MM.1S (cell line): ENCODE data around the gene CHKB.

Experiments
- DNase-seq: peaks from one replicate; pipeline ENCODE4 v3.0.0-alpha.2; 2015
- H2AFZ ChIP-seq: fragments of 300-600 bp; sonication (generic); 2 replicates; pipeline ENCODE4 v1.6.0; 2016; ENCODE audit warnings: antibody characterized with exemption, low read length
- H3F3A ChIP-seq: fragments of 300-600 bp; sonication (generic); 2 replicates; pipeline ENCODE4 v1.6.1; 2016; ENCODE audit warnings: mild to moderate bottlenecking, antibody characterized with exemption, low read length, moderate library complexity, mixed read lengths; ENCODE audit not compliant: insufficient read depth
- H3K27ac ChIP-seq: fragments of 300-600 bp; sonication (generic); 2 replicates; pipeline ENCODE4 v1.5.1; 2016; ENCODE audit warnings: mild to moderate bottlenecking, low read length
- H3K27me3 ChIP-seq: fragments of 300-600 bp; sonication (generic); replicated peaks from 2 replicates; pipeline ENCODE4 v1.6.0; 2016; ENCODE audit warnings: low read length; ENCODE audit not compliant: insufficient read depth
- H3K36me3 ChIP-seq: fragments of 300-600 bp; sonication (generic); replicated peaks from 2 replicates; pipeline ENCODE4 v1.6.1; 2016; ENCODE audit warnings: mild to moderate bottlenecking, low read length, mixed read lengths; ENCODE audit not compliant: insufficient read depth
- H3K4me1 ChIP-seq: fragments of 300-600 bp; sonication (generic); 2 replicates; pipeline ENCODE4 v1.6.1; 2016; ENCODE audit warnings: low read length, mixed read lengths
- H3K4me2 ChIP-seq: fragments of 300-600 bp; sonication (generic); 2 replicates; pipeline ENCODE4 v1.6.0; 2016; ENCODE audit warnings: low read depth, low read length
- H3K4me3 ChIP-seq: fragments of 300-600 bp; sonication (generic); 2 replicates; pipeline ENCODE4 v1.5.1; 2016; ENCODE audit warnings: low read length, mixed read lengths
- H3K79me2 ChIP-seq: fragments of 300-600 bp; sonication (generic); 2 replicates; pipeline ENCODE4 v1.6.1; 2016; ENCODE audit warnings: mixed run types, low read length, mixed read lengths
- H3K9ac ChIP-seq: fragments of 300-600 bp; sonication (generic); 2 replicates; pipeline ENCODE4 v1.6.1; 2016; ENCODE audit warnings: low read length, mixed read lengths
- H3K9me2 ChIP-seq: fragments of 300-600 bp; sonication (generic); replicated peaks from 2 replicates; pipeline ENCODE4 v1.6.1; 2016; ENCODE audit warnings: mild to moderate bottlenecking, low read length, mixed read lengths; ENCODE audit not compliant: insufficient read depth
- H3K9me3 ChIP-seq: fragments of 300-600 bp; sonication (generic); replicated peaks from 2 replicates; pipeline ENCODE4 v1.6.1; 2016; ENCODE audit warnings: mild to moderate bottlenecking, low read length, mixed read lengths; ENCODE audit not compliant: insufficient read depth
- H4K20me1 ChIP-seq: fragments of 300-600 bp; sonication (generic); 2 replicates; pipeline ENCODE4 v1.6.1; 2016; ENCODE audit warnings: mild to moderate bottlenecking, low read length, moderate library complexity, mixed read lengths; ENCODE audit not compliant: insufficient read depth
- EZH2 ChIP-seq: fragments of 300-600 bp; sonication (generic); optimal IDR thresholded peaks from 2 replicates; pipeline ENCODE3; 2017; ENCODE audit warnings: low read depth, mild to moderate bottlenecking, antibody characterized with exemption, low read length, mixed read lengths
- EZH2phosphoT487 ChIP-seq: fragments of 300-600 bp; sonication (generic); IDR thresholded peaks from 2 replicates; pipeline ENCODE4 v1.6.1; 2018; ENCODE audit warnings: antibody characterized with exemption, low read length
- TF ChIP-seq, protein P1 (sequence below): fragments of 300-600 bp; sonication (generic); IDR thresholded peaks from 2 replicates; pipeline ENCODE4 v1.5.1; 2016; ENCODE audit warnings: antibody characterized with exemption, low read length, mixed read lengths

Gene CHKB

DNA sequence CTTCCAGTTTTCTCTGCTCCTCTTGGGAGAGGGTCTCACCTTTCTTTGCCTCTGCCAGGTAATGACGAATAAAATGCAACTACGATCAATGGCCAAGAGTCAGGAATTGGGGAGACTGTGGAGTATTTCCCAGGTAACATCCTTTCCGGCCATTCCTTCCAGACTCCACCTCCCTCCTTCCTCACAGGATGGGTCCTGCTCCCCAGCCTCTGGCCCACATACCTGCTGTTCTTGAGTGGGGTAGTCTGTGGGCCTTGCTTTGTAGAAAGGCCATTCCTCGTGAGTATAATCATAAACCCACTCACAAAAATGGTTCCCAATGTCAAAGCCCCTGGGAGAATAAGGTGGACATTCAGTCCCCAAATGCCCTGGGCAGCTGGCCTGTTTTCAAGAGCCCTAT, 2.9 kb downstream of the CHKB start:
- no peak overlapping the region for H3K27ac ChIP-seq
- no peaks in the 10 kb centered on the region for H3K27me3 ChIP-seq
- no peaks in the 10 kb centered on the region for H3K9me2 ChIP-seq
- H3K36me3 ChIP-seq = no peaks in the 10 kb centered on the region
- no peaks in the 10 kb centered on the region for H3F3A ChIP-seq
- TF ChIP-seq, protein P1, sequence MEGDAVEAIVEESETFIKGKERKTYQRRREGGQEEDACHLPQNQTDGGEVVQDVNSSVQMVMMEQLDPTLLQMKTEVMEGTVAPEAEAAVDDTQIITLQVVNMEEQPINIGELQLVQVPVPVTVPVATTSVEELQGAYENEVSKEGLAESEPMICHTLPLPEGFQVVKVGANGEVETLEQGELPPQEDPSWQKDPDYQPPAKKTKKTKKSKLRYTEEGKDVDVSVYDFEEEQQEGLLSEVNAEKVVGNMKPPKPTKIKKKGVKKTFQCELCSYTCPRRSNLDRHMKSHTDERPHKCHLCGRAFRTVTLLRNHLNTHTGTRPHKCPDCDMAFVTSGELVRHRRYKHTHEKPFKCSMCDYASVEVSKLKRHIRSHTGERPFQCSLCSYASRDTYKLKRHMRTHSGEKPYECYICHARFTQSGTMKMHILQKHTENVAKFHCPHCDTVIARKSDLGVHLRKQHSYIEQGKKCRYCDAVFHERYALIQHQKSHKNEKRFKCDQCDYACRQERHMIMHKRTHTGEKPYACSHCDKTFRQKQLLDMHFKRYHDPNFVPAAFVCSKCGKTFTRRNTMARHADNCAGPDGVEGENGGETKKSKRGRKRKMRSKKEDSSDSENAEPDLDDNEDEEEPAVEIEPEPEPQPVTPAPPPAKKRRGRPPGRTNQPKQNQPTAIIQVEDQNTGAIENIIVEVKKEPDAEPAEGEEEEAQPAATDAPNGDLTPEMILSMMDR = no peak
- TF ChIP-seq EZH2 (no peak), EZH2phosphoT487 (no peak)
- H3K9ac ChIP-seq = no peak overlapping the region
- H2AFZ ChIP-seq = no peak overlapping the region
- no peaks in the 10 kb centered on the region for H3K9me3 ChIP-seq
- H3K4me2 ChIP-seq = no peak overlapping the region
- H3K4me3 ChIP-seq = no peak overlapping the region
- no peaks in the 10 kb centered on the region for H4K20me1 ChIP-seq
- H3K4me1 ChIP-seq = peaks cover 8% of the 10 kb centered on the region; the same call in 1 of the 2 replicates
- peaks cover 19% of the 10 kb centered on the region for H3K79me2 ChIP-seq
- no peak for DNase-seq

DNA sequence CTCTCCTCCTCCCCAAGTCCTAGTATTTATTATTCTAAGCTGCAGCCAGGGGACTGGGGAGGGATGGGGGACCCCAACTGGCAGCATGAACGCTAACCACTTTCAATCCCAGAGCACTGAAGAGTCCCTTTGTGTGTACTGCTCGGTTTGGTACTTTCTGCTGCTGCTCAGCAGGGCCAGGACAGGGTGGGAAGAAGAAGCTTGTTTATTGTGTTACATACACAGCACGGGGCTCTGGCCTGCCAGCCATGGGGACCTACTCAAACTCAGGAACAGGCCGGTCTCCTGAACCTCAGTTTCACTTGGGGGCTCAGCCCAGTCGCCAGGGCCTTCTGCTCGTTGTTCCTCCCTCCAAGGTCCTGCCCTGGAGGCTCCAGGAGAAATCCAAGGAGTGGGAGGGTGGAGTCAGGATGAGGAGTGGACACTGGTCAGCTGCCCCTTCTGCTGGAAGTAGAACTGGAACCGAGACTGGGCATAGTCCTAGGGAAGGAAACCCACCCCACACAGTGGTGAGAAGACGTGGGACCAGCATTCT, 3.8 kb downstream of the CHKB start:
- H3K9me2 ChIP-seq = no peaks in the 10 kb centered on the region
- no peak overlapping the region for H3K4me3 ChIP-seq
- no peaks in the 10 kb centered on the region for H3K9me3 ChIP-seq
- DNase-seq = no peak
- no peak overlapping the region for H3K27ac ChIP-seq
- H3K27me3 ChIP-seq = no peaks in the 10 kb centered on the region
- no peak overlapping the region for H3K9ac ChIP-seq
- peaks cover 19% of the 10 kb centered on the region for H3K79me2 ChIP-seq
- H2AFZ ChIP-seq = no peak overlapping the region
- H3K36me3 ChIP-seq = no peaks in the 10 kb centered on the region
- no peaks in the 10 kb centered on the region for H3F3A ChIP-seq
- H3K4me2 ChIP-seq = no peak overlapping the region
- no peak for TF ChIP-seq EZH2phosphoT487
- no peak for TF ChIP-seq EZH2
- TF ChIP-seq, protein P1 = no peak
- H4K20me1 ChIP-seq = no peaks in the 10 kb centered on the region
- H3K4me1 ChIP-seq = peaks cover 8% of the 10 kb centered on the region; the same call in 1 of the 2 replicates

DNA sequence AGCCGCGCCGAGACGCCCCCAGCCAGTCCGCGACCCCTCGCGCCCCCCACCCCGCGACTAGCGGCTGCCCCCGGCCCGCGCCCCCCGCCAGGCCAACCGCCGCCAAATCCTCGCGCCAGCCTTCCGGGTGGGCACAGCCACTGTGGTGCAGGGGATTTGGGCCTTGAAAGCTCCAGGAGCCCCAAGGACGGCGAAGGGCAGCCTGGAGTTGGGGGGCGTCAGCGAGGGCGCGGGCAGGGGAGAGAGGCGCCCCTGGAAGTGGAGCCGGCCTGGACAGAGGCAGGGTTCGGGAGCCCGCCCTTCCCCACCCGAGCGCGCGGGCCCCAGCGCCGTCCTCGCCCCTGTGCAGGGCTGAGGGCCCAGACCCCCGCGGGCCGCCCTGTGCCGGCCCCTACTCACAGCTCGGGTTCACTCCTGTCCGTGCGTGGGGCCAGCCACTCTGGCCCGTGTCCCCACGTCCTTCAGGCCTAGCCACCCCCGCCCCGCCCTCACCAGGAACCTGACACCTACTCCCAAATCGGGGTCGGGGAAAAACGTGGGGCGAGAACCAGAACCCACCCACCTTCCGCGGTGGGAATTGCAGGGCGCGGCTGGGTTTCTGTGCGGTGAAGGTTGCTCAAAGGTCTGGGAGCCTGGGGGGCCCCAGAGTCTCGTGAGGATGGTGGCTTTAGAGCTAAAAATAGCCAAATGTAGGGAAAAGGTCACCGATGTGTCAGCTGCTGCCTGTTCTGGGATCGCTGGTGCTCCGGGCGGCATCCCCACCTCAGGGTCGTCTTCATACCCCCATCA, 4.5 kb downstream of the CHKB start, which contains the start of gene CPT1B:
TSS of gene CPT1B (minus strand) at position 441 of the 789 bp plus-strand sequence. CDS start 512 bp downstream, outside the sequence.
- no peaks in the 10 kb centered on the region for H3F3A ChIP-seq
- no peaks in the 10 kb centered on the region for H3K9me3 ChIP-seq
- TF ChIP-seq EZH2phosphoT487 (no peak), EZH2 (no peak)
- TF ChIP-seq, protein P1 = no peak
- no peaks in the 10 kb centered on the region for H4K20me1 ChIP-seq
- no peak within 1 kb of the TSS for H3K4me3 ChIP-seq
- no peaks in the 10 kb centered on the region for H3K36me3 ChIP-seq
- H3K27ac ChIP-seq = no peak within 1 kb of the TSS
- H3K27me3 ChIP-seq = no peaks in the 10 kb centered on the region
- H3K4me1 ChIP-seq = 0 out of 2 replicates have a peak, but pooled peaks cover 4% of the 10 kb centered on the region
- no peaks in the 10 kb centered on the region for H3K9me2 ChIP-seq
- no peak for DNase-seq
- H2AFZ ChIP-seq = no peak within 1 kb of the TSS
- no peak within 1 kb of the TSS for H3K4me2 ChIP-seq
- H3K9ac ChIP-seq = no peak within 1 kb of the TSS
- peaks cover 12% of the 10 kb centered on the region for H3K79me2 ChIP-seq
